ENCODE data around the gene ACADS.

GRCh38 chr12:120722784-120723183 is 2.8 kb upstream of the ACADS start:
- no peak for TF ChIP-seq CTCF (IDR thresholded peaks at IDR 0.05)
- TF ChIP-seq POLR2A (IDR thresholded peaks at IDR 0.05), result no peak

All from thyroid gland (tissue), 4 donors.